CD14-positive monocyte (primary cell): ENCODE data around the gene EPHA6. TPM values are rescaled to one million over a fixed set of nuclear protein-coding genes. Genes with fewer than 3 reads are reported as not detected.

Experiments used
- DNase-seq, 3 donors: peaks; one replicate each; pipeline ENCODE4 v3.0.0-alpha.2; 2011 to 2022
- H2AFZ ChIP-seq: 2 replicates; pipeline ENCODE4 v1.6.0; 2012; ENCODE audit warnings: mild to moderate bottlenecking, low read depth, low read length, inconsistent platforms; ENCODE audit not compliant: insufficient read depth, poor library complexity, severe bottlenecking
- H3K27ac ChIP-seq, 2 donors: 1 replicate in 1 of 2; 2 replicates in 1 of 2; pipeline ENCODE4 v1.5.1; 2012 to 2013; ENCODE audit warnings: low read length in 2 of 2, control low read depth in 1 of 2, inconsistent platforms in 1 of 2, low read depth in 1 of 2, mild to moderate bottlenecking in 1 of 2
- H3K27me3 ChIP-seq, 2 donors: one replicate each; pipeline versions ENCODE4 v1.6.0 to v1.6.1; 2011 to 2013; ENCODE audit warnings: low read length in 2 of 2; ENCODE audit not compliant: control insufficient read depth in 2 of 2, insufficient read depth in 2 of 2
- H3K36me3 ChIP-seq, 2 donors: replicated peaks in 1 of 2; 1 replicate in 1 of 2; 2 replicates in 1 of 2; pipeline versions ENCODE4 v1.5.1 to v1.6.1; 2012 to 2013; ENCODE audit warnings: low read length in 2 of 2, control low read depth in 1 of 2, inconsistent platforms in 1 of 2, mild to moderate bottlenecking in 1 of 2; ENCODE audit not compliant: insufficient read depth in 2 of 2, control insufficient read depth in 1 of 2
- H3K4me1 ChIP-seq, 2 donors: 1 replicate in 1 of 2; 2 replicates in 1 of 2; pipeline versions ENCODE4 v1.5.1 to v1.6.1; 2012 to 2013; ENCODE audit warnings: low read length in 2 of 2, control low read depth in 1 of 2, inconsistent platforms in 1 of 2, mild to moderate bottlenecking in 1 of 2, moderate library complexity in 1 of 2; ENCODE audit not compliant: insufficient read depth in 2 of 2, control insufficient read depth in 1 of 2
- H3K4me2 ChIP-seq: replicated peaks from 2 replicates; pipeline ENCODE3; 2012; ENCODE audit warnings: low read length, moderate library complexity, mild to moderate bottlenecking; ENCODE audit not compliant: poor library complexity, severe bottlenecking; ENCODE audit errors: extremely low read depth
- H3K4me3 ChIP-seq, 3 experiments: fragments of 200-600 bp in 1 of 3; sonication (generic) in 1 of 3; replicated peaks in 1 of 3; 1 replicate in 2 of 3; 2 replicates in 1 of 3; pipeline ENCODE4 v1.5.1; 2011 to 2013; ENCODE audit warnings: low read length in 3 of 3, mild to moderate bottlenecking in 3 of 3, control low read depth in 2 of 3, low read depth in 2 of 3, inconsistent platforms in 1 of 3, moderate library complexity in 1 of 3
- H3K79me2 ChIP-seq: 2 replicates; pipeline ENCODE4 v1.6.0; 2012; ENCODE audit warnings: mild to moderate bottlenecking, control low read depth, inconsistent platforms, low read length, moderate library complexity; ENCODE audit not compliant: insufficient read depth
- H3K9ac ChIP-seq: 2 replicates; pipeline ENCODE4 v1.6.0; 2017; ENCODE audit warnings: low read length, mild to moderate bottlenecking; ENCODE audit not compliant: insufficient read depth, poor library complexity, severe bottlenecking
- H3K9me3 ChIP-seq, 2 donors: replicated peaks in 1 of 2; 1 replicate in 1 of 2; 2 replicates in 1 of 2; pipeline versions ENCODE4 v1.5.1 to v1.6.1; 2012 to 2013; ENCODE audit warnings: low read length in 2 of 2, control low read depth in 1 of 2; ENCODE audit not compliant: control insufficient read depth in 1 of 2, insufficient read depth in 1 of 2
- H4K20me1 ChIP-seq: 2 replicates; pipeline ENCODE4 v1.6.0; 2012; ENCODE audit warnings: mild to moderate bottlenecking, low read length, control low read depth, moderate library complexity; ENCODE audit not compliant: insufficient read depth
- H3K27ac Mint-ChIP-seq, 7 donors: one replicate each; pipeline ENCODE4 v1.8.0; 2020; ENCODE audit warnings: mild to moderate bottlenecking in 7 of 7, mixed read lengths in 7 of 7, moderate library complexity in 6 of 7, inconsistent platforms in 2 of 7
- H3K27me3 Mint-ChIP-seq, 3 donors: one replicate each; pipeline ENCODE4 v1.8.0; 2021 to 2022; ENCODE audit warnings: low read depth in 3 of 3, mild to moderate bottlenecking in 3 of 3, mixed read lengths in 3 of 3, moderate library complexity in 3 of 3, inconsistent platforms in 1 of 3
- H3K36me3 Mint-ChIP-seq, 2 donors: one replicate each; pipeline ENCODE4 v1.8.0; 2020; ENCODE audit warnings: mixed read lengths in 2 of 2, inconsistent platforms in 1 of 2, mild to moderate bottlenecking in 1 of 2
- H3K4me1 Mint-ChIP-seq: one replicate; pipeline ENCODE4 v1.8.0; 2020; ENCODE audit warnings: mild to moderate bottlenecking, mixed read lengths
- H3K4me3 Mint-ChIP-seq, 2 donors: one replicate each; pipeline ENCODE4 v1.8.0; 2020; ENCODE audit warnings: mild to moderate bottlenecking in 2 of 2, mixed read lengths in 2 of 2, moderate library complexity in 1 of 2
- H3K9me3 Mint-ChIP-seq, 7 donors: one replicate each; pipeline ENCODE4 v1.8.0; 2020 to 2022; ENCODE audit warnings: mixed read lengths in 7 of 7, mild to moderate bottlenecking in 6 of 7, moderate library complexity in 6 of 7, inconsistent platforms in 2 of 7
- WGBS: methylation state at CpG from one replicate; pipeline ENCODE4 v1.1.5; 2013; ENCODE audit warnings: missing lambda C conversion rate; ENCODE audit not compliant: insufficient coverage; 5-methylcytosine and 5-hydroxymethylcytosine counted together
- intact Hi-C, 2 donors: fragments of 100-400 bp; cut with micrococcal nuclease; formaldehyde crosslinking; loops; one replicate each; pipeline versions ENCODE4 v1.15.0 to v1.15.1; 2023
- polyA plus RNA-seq, 3 donors: library from polyadenylated mRNA; depleted of rRNA in 1 of 3; unstranded in 2 of 3; stranded (reverse) in 1 of 3; fragments of 300-500 nt in 2 of 3; fragments of >200 nt in 1 of 3; fragmentation: Illumina TruSeq in 2 of 3; gene quantifications; 1 replicate in 2 of 3; 2 replicates in 1 of 3; pipeline ENCODE4 v1.2.3, GENCODE V29; 2012 to 2021
- TF ChIP-seq, protein P1 (sequence below): fragments of 200-600 bp; IDR thresholded peaks from one replicate; pipeline ENCODE4 v1.8.0; 2022; ENCODE audit warnings: antibody characterized with exemption, mild to moderate bottlenecking

Gene EPHA6
- polyA plus RNA-seq, 3 donors = not detected

DNA sequence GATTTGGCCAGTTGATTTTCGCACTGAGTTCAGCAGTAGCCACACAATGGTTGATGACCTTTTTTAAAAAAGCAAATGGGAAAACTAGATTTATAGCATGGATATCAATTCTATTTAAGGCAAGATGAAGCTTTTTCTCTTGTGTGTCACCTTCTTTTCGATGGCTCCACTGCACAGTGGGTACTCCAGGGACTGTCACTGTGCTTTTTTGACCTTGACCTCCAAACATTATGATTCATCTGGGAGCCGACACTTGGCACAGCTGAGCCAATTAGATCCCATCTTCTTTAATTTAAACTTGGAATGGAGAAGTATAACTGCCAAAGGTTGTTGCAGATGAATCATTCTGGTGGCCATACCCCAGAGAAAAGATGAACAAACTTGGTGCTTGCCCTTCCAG lies 367.3 kb downstream of the EPHA6 start:
- no peaks in the 10 kb centered on the region for H3K36me3 ChIP-seq
- no peaks in the 10 kb centered on the region for H3K27me3 ChIP-seq
- no peak overlapping the region for H3K9ac ChIP-seq
- TF ChIP-seq, protein P1, sequence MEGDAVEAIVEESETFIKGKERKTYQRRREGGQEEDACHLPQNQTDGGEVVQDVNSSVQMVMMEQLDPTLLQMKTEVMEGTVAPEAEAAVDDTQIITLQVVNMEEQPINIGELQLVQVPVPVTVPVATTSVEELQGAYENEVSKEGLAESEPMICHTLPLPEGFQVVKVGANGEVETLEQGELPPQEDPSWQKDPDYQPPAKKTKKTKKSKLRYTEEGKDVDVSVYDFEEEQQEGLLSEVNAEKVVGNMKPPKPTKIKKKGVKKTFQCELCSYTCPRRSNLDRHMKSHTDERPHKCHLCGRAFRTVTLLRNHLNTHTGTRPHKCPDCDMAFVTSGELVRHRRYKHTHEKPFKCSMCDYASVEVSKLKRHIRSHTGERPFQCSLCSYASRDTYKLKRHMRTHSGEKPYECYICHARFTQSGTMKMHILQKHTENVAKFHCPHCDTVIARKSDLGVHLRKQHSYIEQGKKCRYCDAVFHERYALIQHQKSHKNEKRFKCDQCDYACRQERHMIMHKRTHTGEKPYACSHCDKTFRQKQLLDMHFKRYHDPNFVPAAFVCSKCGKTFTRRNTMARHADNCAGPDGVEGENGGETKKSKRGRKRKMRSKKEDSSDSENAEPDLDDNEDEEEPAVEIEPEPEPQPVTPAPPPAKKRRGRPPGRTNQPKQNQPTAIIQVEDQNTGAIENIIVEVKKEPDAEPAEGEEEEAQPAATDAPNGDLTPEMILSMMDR = no peak
- peaks cover 0 to 2% (median 0%) of the 10 kb centered on the region in 3 donors for H3K27me3 Mint-ChIP-seq
- no peaks in the 10 kb centered on the region for H3K4me1 Mint-ChIP-seq
- intact Hi-C loops = no loop called here
- H3K79me2 ChIP-seq = no peaks in the 10 kb centered on the region
- H4K20me1 ChIP-seq = no peaks in the 10 kb centered on the region
- no peak overlapping the region for H3K27ac Mint-ChIP-seq
- no peaks in the 10 kb centered on the region for H3K4me1 ChIP-seq
- no peak overlapping the region for H3K4me3 Mint-ChIP-seq
- H3K4me3 ChIP-seq = no peak overlapping the region
- no peak overlapping the region for H3K27ac ChIP-seq
- no peak for DNase-seq
- no peak overlapping the region for H2AFZ ChIP-seq
- H3K36me3 Mint-ChIP-seq = no peaks in the 10 kb centered on the region
- H3K9me3 Mint-ChIP-seq = peaks cover 3 to 15% (median 9%) of the 10 kb centered on the region in 7 donors
- H3K4me2 ChIP-seq = no peak overlapping the region
- H3K9me3 ChIP-seq = peaks cover 18% of the 10 kb centered on the region in 2 donors
- WGBS = no CpG with 5 or more reads among the region's 3 CpGs

- no peak overlapping the region for H3K4me2 ChIP-seq
- H3K4me3 Mint-ChIP-seq = no peak overlapping the region
Measured at GRCh38 chr3:97187771-97188170, 373.4 kb downstream of the EPHA6 start.

More at GRCh38 chr3:97187771-97188170, 373.4 kb downstream of the EPHA6 start:
- intact Hi-C loops = no loop called here
- Histone ChIP-seq H3K27me3 (no peaks in the 10 kb centered on the region), H3K79me2 (no peaks in the 10 kb centered on the region), H2AFZ (no peak overlapping the region), H3K9ac (no peak overlapping the region), H3K4me3 (no peak overlapping the region), H3K27ac (no peak overlapping the region), H3K36me3 (no peaks in the 10 kb centered on the region), H4K20me1 (no peaks in the 10 kb centered on the region), H3K4me1 (no peaks in the 10 kb centered on the region), H3K9me3 (peaks cover 0 to 4% of the 10 kb centered on the region in 2 donors)
- Mint-ChIP-seq H3K36me3 (no peaks in the 10 kb centered on the region), H3K4me1 (no peaks in the 10 kb centered on the region), H3K9me3 (peaks cover 0 to 5% (median 2%) of the 10 kb centered on the region in 7 donors), H3K27me3 (no peaks in the 10 kb centered on the region), H3K27ac (no peak overlapping the region)
- DNase-seq = no peak
- TF ChIP-seq, protein P1 = no peak
